GM21786 (cell line): ENCODE measurements around the gene LSP1.

Experiments used
- ATAC-seq: cut with Tn5 transposase; IDR thresholded peaks from one replicate; pipeline ENCODE4 v1.9.1; 2021; ENCODE audit not compliant: unreplicated experiment

LSP1 gene

DNA sequence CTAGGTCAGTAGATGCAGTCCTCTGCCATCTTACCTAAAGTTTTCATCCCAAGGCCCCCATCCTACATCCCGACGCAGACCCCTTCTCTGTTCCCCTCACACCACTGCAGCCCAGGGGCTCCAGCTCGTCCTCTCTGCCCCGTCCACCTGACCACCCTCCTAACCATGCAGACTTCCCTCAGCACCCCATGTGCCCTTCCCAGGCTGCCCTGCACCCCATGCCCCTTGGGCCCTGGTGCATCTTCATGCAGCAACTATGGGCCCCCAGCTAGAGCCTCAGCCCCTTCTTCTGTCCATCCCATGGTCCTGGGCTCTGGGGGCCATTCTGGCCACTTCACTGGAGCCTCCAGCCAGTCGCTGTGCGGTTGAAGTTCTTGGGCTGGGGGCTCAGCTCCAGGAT, 35.9 kb downstream of the LSP1 start:
- ATAC-seq, result no peak

DNA sequence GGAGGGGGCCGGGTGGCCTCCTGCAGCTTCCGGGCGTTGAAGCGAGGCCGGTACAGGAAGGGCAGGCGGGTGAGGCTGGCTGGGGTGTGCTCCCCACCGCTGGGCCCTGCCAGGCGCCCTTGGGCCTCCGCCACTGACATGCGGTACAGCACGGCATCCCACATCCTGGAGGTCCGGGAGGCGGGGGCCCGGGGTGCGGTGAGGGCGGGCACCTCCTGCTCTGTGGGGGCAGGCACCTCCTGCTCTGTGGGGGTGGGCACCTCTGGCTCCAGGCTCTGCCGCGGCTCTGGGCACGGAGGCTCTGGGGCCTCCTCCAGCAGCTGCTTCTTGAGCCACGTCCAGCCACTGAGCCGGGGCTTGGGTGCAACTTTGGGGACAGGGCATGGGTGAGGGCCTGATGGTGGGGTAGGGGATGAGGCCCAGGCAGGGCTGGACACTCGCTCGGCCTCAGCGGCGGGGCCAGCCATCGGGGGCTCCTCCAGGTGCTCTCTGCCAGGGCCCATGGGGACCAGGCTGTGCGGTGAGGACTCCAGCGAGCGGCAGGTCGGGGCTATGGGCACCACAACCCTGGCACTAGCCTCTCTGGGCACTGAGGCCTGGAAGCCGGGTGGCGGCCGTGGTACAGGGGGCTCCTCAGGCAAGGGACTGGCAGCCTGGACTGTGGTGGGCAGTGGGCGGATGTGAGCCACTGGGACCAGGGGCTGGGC, 36.5 kb downstream of the LSP1 start:
- no peak for ATAC-seq

DNA sequence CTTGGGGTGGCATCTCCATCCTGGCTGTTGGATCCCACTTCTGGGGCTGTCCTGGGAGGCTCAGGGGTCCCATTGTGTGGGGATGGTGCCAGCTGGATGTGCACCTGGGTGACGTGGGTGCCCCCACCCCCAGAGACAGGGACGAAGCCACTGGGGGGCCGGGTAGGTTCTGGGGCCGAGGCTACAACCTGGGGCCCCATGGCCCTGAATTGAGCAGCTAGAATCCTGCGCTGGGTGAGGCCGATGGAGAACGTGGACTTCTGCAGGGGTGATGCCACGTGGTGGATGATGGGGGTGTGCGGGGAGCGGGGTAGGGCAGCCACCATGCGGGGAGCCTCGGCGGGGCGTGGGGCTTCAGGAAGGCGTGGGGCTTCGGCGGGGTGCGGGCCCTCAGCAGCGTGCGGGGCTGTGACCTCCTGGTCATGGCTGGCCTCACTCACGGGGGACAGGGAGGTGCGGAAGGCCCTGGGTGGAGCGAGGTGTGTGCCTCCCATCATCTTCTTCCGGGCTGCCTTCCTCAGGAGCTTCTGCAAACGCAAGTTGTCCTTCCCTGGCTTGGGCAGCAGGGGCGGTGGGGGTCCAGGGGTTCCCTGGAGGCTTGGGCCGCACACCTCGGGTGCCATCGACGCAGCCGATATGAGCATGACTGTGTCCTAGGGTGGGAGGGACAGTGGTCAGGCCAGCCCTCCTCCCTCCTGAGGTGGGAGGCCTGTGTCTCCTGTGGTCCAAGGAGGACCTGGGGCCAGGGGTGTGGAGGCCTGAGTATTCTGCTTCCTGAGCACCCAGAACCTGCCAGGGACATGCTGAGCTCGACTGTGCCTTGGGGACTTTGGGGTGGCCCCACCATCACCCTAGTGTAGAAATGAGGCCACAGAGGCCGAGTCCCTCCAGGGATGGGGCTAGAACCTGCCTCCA, 37.3 kb downstream of the LSP1 start:
- no peak for ATAC-seq

DNA sequence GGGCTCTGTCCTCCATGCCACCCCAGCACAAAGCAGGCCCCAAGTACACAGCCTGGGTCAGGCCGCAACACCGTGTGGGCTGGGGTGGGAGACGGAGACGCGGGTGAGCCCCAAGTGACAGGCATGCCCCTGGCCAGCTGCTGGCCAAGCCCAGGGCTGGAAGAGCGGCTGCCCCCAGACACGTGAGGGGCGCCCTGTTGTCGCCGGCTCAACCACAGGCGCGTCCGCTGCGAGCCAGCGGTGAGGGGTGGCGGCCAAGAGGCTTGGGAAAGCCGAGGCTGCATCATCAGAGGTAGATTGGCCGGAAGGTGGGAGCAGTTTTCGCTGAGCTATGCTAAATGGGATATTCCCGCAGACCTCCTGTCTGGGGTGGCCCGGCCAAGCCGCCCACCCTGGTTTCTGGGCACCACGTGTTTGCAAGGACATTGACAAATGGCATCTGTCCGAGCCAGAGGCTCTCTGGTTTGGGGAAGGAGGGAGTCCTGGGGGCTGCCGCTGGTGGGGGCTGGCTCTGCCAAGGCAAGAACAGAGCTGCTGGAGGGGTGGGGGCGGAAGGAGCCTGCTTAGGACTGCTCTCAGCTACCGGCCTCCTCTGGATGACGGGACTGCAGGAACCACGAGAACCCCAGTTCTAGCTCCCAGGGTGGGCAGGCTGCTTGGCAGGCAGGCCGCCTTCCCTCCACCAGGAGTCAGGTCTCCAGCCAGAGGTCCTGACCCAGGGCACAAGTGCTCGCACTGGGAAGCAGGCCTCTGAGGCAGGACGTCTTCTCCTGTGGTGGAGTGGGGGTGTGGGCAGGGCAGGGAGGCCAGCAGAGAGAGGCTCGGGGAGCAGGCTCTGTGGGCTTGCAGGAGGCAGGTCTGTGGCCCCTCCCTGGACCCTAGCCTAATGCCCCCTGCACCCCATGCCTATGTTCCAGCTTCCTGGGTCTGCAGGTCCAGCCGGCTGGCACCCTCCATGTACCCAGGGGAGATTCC, 38.3 kb downstream of the LSP1 start:
- no peak for ATAC-seq

DNA sequence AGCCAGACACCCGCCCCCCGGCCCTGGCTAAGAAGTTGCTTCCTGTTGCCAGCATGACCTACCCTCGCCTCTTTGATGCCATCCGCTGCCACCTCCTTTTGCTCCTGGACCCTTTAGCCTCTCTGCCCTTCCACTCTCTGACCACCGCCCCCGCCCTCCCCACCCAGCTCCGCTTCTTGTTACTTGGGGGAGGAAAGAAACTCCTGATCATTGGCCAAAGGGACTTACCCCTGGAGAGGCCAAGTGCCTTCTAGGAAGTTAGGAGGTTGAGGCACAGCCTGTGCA, 38.9 kb downstream of the LSP1 start, which contains the start of gene PRR33:
Gene PRR33 (minus strand): TSS at position 65 of the 285 bp plus-strand sequence. CDS start 1,311 bp downstream, outside the sequence.
- ATAC-seq, result no peak

DNA sequence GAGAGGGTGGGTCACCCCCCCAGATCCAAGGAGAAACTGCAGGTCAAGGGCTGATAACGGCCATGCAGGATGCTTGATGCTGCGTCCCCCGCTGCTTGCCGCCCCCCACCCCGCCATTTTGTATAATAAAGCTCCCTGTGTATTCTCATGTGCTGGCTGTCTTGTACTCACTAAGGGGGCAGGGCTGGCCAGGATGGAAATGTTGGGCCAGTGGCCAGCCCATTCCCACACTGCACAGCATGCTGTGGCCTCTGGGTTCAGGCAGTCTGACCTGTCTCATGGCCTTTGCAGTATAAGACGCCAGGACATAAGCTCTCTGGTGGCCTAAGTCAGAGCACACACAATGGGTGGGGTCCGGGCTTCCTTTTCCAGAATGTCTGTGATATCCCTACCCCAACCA, 39.2 kb downstream of the LSP1 start:
- no peak for ATAC-seq

DNA sequence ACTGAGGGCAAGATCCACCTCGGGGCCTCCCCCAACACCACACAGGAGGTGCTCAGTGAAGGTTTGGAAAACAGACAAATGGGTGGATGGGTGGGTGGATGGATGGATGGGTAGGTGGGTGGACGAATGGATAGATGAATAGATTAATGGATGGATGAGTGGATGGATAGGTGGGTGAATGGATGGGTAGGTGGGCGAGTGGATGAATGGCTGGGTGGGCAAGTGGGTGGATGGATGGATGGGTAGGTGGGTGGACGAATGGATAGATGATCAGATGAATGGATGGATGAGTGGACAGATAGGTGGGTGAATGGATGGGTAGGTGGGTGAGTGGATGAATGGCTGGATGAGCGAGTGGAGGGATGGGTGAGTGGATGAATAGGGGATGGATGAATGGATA, 39.7 kb downstream of the LSP1 start:
- ATAC-seq, result no peak

DNA sequence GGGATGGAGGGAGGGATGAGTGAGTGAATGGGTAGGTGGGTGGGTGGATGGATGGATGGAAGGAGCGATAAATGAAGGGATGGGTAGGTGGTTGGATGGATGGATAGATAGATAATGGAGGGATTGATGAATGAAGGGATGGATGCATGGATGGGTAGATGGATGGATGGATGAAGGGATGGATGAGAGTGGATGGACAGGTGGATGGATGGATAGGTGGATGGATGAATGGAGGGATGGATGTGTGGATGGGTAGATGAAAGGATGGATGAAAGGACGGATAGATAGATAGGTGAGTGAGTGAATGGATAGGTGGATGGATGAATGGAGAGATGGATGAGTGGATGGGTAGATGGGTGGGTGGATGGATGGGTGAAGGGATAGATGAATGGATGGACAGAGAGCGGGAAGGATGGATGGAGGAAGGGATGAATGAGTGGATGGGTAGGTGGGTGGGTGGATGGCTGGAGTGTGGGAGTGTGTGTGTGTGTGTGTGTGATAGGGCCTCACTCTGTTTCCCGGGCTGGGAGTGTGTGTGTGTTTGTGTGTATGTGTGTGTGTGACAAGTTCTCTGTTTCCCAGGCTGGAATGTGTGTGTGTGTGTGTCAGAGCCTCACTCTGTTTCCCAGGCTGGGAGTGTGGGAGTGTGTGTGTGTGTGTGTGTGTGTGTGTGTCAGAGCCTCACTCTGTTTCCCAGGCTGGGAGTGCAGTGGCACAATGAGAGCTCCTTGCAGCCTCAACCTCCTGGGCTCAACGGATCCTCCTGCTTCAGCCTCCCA, 40.9 kb downstream of the LSP1 start:
- ATAC-seq, result no peak

DNA sequence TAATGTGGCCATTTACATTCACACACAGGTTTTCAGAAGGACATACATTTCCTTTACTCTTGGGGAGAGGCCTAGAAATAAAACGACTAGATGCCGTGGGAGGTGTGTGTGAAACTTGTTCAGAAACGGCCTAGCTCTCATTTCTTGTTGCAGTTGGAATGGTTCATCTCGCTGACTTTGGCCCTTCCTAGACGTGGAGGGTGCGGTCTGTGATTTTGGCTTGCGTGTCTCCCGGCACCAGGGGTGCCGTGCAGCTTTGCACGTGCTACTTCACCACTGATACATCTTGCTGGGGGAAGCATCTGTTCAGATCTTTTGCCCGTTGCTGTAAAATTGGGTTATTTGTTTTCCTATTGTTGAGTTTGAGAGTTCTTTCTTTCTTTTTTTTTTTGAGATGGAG, 41.9 kb downstream of the LSP1 start:
- no peak for ATAC-seq

DNA sequence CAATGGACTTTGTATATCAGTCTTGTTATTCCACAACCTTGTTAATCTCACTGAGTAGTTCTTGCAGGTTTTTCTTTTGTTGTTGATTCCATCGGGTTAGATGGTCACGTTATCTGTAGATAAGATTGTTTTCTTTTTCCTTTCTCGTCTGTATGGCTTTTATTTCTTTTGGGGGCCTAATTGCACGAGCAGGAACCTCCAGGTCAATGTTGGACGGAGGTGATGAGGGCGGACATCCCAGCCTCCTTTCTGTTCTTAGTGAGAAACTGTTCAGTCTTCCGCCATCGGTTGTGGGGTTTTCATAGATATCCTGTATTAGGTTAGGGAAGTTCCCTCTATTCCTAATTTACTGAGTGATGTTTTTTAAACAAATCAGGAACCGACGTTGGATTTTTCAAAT, 43.6 kb downstream of the LSP1 start:
- ATAC-seq, result no peak

DNA sequence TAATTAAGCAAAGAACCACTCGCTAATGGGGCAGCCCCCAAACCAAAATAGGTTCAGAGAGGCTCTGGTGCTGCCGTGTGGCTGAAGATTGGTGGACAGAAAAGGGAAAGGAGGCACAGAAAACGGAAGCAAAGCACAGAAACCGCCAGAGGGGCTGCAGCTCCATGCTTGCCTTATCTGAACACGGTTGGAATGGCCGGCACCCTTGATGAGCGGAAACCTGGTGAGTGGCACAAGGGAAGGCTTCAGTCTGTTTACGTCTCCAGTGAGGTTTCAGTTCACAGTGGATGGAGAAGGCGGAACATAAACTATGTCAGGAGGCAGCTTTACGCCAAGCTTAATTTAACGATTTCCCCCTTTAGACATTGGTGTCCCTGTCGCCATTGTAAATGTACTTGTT, 44.0 kb downstream of the LSP1 start:
- ATAC-seq, result no peak

DNA sequence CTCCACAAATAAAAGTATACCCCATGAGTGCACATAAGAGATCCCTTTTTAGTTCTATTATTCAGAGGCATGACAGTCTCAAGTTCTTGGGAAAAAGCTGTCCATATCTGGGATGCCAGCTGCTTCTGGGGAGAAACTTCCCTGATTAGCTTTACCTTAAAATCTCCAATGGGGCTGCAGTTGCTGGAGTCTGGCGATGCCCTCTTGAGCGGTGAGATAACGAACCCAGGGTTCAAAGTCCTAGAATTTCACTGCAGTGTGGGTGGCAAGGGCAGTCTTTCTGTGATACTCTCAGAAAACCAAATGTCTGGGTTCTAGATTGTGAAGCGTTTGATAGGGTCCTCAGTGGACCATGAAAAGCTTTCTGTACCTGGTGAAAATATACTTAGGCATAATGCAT, 46.2 kb downstream of the LSP1 start:
- ATAC-seq, result no peak

DNA sequence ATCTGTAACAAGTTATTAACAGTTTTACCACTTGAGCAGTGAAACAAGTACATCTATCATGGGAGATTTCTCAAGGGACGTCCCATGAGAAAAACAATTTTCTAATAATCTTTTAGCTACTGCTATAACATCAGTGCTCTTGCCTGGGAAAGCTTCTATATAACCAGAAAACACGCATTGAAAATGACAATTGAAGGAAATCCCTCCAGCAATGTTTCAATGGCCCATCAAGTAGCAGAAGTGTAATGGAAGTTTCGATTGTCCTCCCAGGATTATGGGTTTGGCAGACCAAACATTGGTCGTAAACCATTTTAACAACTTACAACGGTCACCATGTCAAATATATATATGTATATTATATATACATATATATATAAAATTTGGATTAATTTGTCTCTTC, 46.8 kb downstream of the LSP1 start:
- no peak for ATAC-seq

DNA sequence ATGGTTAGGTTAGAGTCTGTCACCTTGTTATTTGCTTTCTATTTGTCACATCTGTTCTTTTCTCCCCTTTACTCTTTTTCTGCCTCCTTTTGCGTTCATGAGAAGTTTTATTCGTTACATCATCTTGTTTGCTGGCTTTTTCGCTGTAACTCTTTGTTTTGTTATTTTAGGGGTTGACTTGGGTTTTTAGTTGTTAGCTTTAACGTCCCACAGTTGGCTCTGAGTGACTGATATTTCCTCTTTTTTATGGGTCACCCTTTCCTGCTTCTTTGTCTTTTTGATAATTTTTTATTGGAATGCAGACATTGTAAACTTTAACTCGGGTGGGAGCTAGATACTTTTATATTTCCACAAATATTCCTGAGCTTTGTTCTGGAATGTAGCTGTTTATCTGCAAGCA, 53.3 kb downstream of the LSP1 start:
- no peak for ATAC-seq

DNA sequence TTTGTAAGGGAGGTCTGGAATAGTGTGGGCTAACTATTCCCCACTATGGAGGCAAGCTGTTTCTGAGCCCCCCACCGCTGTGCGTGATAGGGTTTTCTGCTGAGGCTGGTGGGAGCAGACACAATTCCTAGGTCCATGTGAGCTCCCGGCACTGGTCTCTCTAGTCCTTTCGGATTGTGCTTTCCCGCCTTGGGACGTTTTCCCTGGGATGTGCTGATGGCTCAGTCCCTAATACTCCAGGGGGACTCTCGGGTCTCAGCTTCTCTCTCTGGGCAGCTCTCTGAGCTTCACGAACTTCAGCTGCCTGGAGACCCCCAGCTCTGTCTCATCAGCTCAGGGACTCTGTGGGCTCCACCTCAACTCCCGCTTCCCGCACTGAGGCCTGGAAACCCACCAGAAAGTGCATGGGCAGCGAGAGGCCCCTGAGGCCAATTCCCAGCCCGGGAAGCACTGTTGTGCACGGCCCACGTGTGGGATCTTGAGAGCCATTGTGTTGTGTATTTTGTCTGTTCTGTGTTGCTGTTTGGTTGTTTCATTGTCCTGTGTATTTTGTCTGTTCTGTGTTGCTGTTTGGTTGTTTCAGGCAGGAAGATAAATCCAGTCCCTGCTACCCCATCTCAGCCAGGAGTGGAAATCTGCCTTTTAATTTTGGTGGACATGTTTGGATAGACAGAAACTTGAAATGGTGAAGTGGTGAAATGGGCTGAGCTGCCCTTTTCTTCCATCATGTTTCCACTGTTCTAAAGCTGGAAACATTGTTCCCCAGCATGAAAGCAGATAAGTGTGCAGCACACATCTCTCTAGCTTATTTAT, 53.9 kb downstream of the LSP1 start:
- no peak for ATAC-seq

DNA sequence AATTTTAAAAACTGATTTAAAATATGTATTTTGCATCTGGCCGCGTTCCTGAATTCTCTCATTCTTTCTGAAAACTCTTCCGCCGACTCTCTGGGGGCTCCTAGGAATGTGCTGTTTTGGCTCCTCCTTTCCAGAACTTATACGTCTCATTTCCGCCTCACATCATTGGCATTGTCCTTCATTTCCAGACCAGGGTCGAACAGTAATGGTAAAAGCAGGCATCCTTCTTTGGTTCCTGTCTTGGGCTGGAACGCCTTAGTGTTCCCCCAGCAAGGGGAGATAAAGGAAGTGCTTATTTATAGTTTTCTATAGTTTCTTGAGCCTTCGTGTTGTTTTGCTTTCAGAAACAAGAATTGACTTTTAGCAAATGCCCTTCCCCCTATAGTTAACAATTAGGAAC, 55.7 kb downstream of the LSP1 start:
- no peak for ATAC-seq

DNA sequence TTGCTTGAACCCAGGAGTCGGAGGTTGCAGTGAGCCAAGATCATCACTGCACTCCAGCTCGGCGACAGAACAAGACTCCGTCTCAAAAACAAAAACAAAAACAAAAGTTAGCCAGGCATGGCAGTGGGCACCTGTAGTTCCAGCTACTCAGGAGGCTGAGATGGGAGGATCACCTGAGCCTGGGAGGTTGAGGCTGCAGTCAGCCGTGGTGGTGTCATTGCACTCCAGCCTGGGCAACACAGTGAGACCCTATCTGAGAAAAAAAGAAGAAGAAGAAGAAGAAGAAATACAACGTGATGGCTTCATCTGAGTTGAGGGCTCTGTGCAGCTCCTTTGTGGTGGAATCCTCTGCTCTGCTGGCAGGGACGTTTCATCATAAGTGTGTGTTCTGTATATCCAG, 56.6 kb downstream of the LSP1 start:
- no peak for ATAC-seq

DNA sequence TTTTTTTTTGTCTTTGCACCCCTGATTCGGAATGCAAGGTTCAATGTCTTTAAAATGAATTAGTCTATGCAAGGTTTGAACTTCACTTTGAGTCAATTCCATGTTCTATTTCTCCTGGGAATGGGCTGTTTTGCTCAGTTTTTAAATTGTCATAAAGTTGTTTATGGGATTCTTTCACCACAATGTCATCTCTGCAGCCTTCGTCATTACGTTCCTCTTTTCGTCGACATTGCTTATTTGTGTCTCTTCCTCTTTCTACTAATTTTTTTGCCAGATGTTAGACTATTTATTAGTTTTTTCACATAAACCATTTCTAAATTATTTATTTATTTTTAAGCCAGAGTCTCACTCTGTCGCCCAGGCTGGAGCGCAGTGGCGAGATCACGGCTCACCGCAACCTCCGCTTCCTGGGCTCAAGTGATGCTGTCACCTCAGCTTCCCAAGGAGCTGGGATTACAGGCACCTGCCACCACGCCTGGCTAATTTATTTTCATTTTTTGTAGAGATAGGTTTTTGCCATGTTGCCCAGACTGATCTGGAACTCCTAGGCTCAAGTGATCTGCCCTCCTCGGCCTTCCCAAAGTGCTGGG, 59.5 kb downstream of the LSP1 start:
- no peak for ATAC-seq

DNA sequence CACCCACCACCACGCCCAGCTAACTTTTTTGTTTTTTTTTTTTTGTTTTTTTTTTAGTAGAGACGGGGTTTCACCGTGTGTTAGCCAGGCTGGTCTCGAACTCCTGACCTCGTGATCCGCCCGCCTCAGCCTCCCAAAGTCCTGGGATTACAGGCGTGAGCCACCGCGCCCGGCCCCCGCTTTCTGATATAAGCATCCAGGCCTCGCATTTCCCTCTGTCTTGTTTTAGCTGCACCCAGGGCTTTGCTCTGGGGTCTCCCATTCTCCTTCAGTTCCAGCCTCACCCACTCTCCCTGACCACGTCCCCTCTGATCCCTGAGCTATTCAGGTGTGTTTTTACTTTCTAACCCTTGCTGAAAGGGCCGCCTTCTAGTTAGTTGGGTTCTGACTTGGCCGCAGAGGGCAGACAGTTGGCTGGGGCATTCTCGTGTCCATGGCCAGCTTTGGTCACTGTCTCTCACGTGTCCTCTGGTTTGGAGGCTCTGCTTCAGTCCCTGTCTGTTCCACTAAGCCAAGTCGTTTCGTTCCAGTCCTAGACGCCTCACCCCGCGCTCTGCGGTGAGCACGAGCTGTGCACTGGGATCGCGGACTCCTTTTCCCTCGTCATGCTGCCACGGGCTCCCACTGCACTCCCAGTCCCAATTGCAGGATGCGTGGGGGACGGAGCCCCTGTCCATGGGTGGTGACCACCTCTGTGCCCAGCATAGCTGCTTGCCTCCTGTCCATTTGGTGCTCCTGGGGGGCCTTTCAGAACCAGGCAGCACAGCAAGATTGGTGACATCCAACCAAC, 60.6 kb downstream of the LSP1 start:
- no peak for ATAC-seq
